HepG2 (cell line): ENCODE data around the gene SYS1. TPM values are rescaled to one million over a fixed set of nuclear protein-coding genes. Genes with fewer than 3 reads are reported as not detected.
A peak's percentile ranks its signal among the peaks of the same experiment; 100 is the strongest.

Experiments
- ATAC-seq: fragments of 200-7000 bp; cut with Tn5 transposase; 3 replicates; pipeline ENCODE4 v1.9.1; 2020; ENCODE audit warnings: mild to moderate bottlenecking, moderate library complexity
- BruUV-seq: library from RNA; stranded (reverse); fragments of 400-500 nt; replicated peaks from 2 replicates; lab custom pipeline; 2021; lab: Mats Ljungman, UMichigan
- CTCF ChIA-PET: fragments of 300-600 bp; formaldehyde crosslinking; extraction: SDS; loops from one replicate; lab custom pipeline; 2021; ENCODE audit warnings: low total read pairs, inconsistent platforms, low intra/inter-chr PET ratio; lab: Yijun Ruan, JAX
- POLR2A ChIA-PET: fragments of 350-600 bp; sonication (Branson Sonifier 250); formaldehyde crosslinking; loops from one replicate; lab custom pipeline; 2020; ENCODE audit warnings: antibody characterized with exemption, inconsistent platforms; lab: Yijun Ruan, JAX
- DNase-seq: peaks from one replicate; pipeline ENCODE4 v3.0.0-alpha.2; 2015; ENCODE audit warnings: low spot score
- FAIRE-seq: peaks from 3 replicates; lab custom pipeline; 2011; peaks lifted over from hg19 to GRCh38; lab: Jason Lieb, UNC
- H2AFZ ChIP-seq: one replicate; pipeline ENCODE4 v1.6.1; 2011; ENCODE audit warnings: low read length, inconsistent platforms
- H3K27ac ChIP-seq: fragments of 300-600 bp; 3 replicates; pipeline ENCODE4 v1.8.0; 2011; ENCODE audit warnings: mixed run types, mild to moderate bottlenecking, mixed read lengths, low read length, inconsistent platforms; ENCODE audit not compliant: insufficient read depth; ENCODE audit errors: extremely low read length
- H3K27me3 ChIP-seq, 2 experiments: fragments of 200-600 bp in 1 of 2; 2 replicates in 1 of 2; 3 replicates in 1 of 2; pipeline versions ENCODE4 v1.6.0 to v1.8.0; 2011; ENCODE audit warnings: low read length in 2 of 2, mild to moderate bottlenecking in 2 of 2, moderate library complexity in 2 of 2, inconsistent platforms in 1 of 2; ENCODE audit not compliant: insufficient read depth in 2 of 2, control insufficient read depth in 1 of 2
- H3K36me3 ChIP-seq, 2 experiments: fragments of 200-600 bp in 1 of 2; replicated peaks in 1 of 2; 2 replicates in 1 of 2; 3 replicates in 1 of 2; pipeline versions ENCODE4 v1.5.1 to v1.8.0; 2011; ENCODE audit warnings: low read length in 2 of 2, inconsistent platforms in 1 of 2; ENCODE audit not compliant: insufficient read depth in 2 of 2, control insufficient read depth in 1 of 2
- H3K4me1 ChIP-seq: 2 replicates; pipeline ENCODE4 v1.5.1; 2012; ENCODE audit warnings: low read length, inconsistent platforms; ENCODE audit not compliant: insufficient read depth
- H3K4me2 ChIP-seq: 2 replicates; pipeline ENCODE4 v1.6.0; 2011; ENCODE audit warnings: low read depth, low read length, inconsistent platforms
- H3K4me3 ChIP-seq, 3 experiments: fragments of 200-600 bp in 1 of 3; sonication (generic), shearing (Covaris generic) in 1 of 3; replicated peaks in 1 of 3; 2 replicates each; pipeline ENCODE4 v1.5.1; 2011 to 2016; ENCODE audit warnings: low read length in 3 of 3, inconsistent platforms in 2 of 3, low read depth in 2 of 3, mild to moderate bottlenecking in 2 of 3, control low read depth in 1 of 3, mixed read lengths in 1 of 3; ENCODE audit not compliant: insufficient read depth in 1 of 3
- H3K79me2 ChIP-seq: one replicate; pipeline ENCODE4 v1.6.1; 2011; ENCODE audit warnings: low read length, inconsistent platforms; ENCODE audit not compliant: insufficient read depth
- H3K9ac ChIP-seq: 2 replicates; pipeline ENCODE4 v1.6.0; 2011; ENCODE audit warnings: mild to moderate bottlenecking, low read depth, low read length, inconsistent platforms; ENCODE audit not compliant: insufficient read depth
- H3K9me3 ChIP-seq: 2 replicates; pipeline ENCODE4 v1.5.1; 2012; ENCODE audit warnings: mild to moderate bottlenecking, low read length
- H4K20me1 ChIP-seq: 2 replicates; pipeline ENCODE4 v1.6.0; 2011; ENCODE audit warnings: inconsistent platforms, mild to moderate bottlenecking, low read length, moderate library complexity; ENCODE audit not compliant: insufficient read depth
- BCLAF1 ChIP-seq: fragments of 450-650 bp; IDR thresholded peaks from 2 replicates; pipeline ENCODE4 v1.6.1; 2017; ENCODE audit warnings: mild to moderate bottlenecking
- CCDC6 ChIP-seq: sonication (generic); formaldehyde crosslinking; IDR thresholded peaks from 2 replicates; pipeline ENCODE4 v1.8.1; 2022; ENCODE audit warnings: mild to moderate bottlenecking, missing genetic modification reagents, moderate library complexity
- GPBP1L1 ChIP-seq: sonication (generic); formaldehyde crosslinking; IDR thresholded peaks from 2 replicates; pipeline ENCODE4 v1.5.0; 2020; ENCODE audit warnings: mild to moderate bottlenecking, missing genetic modification reagents
- HNF4A ChIP-seq: sonication (generic); formaldehyde crosslinking; IDR thresholded peaks from 2 replicates; pipeline ENCODE4 v1.4.0; 2020; ENCODE audit warnings: missing genetic modification reagents
- KDM5A ChIP-seq: fragments of 200-600 bp; sonication (generic); IDR thresholded peaks from 2 replicates; pipeline ENCODE4 v1.7.0; 2018; ENCODE audit warnings: antibody characterized with exemption, mild to moderate bottlenecking, low read length, borderline replicate concordance
- LCORL ChIP-seq, 2 experiments: fragments of 450-650 bp in 1 of 2; sonication (generic) in 1 of 2; formaldehyde crosslinking in 1 of 2; IDR thresholded peaks; 2 replicates each; pipeline versions ENCODE4 v1.5.0 to v1.6.1; 2017 to 2020; ENCODE audit warnings: antibody characterized with exemption in 1 of 2, missing genetic modification reagents in 1 of 2
- MAZ ChIP-seq, 2 experiments: sonication (generic) in 1 of 2; formaldehyde crosslinking in 1 of 2; IDR thresholded peaks; 2 replicates each; pipeline versions ENCODE4 v1.5.0 to v1.6.1; 2012 to 2020; ENCODE audit warnings: low read depth in 2 of 2, mild to moderate bottlenecking in 2 of 2, borderline replicate concordance in 1 of 2, improper control_type of control experiment in 1 of 2, low read length in 1 of 2, missing genetic modification reagents in 1 of 2, moderate library complexity in 1 of 2
- MYNN ChIP-seq: sonication (generic); formaldehyde crosslinking; IDR thresholded peaks from 2 replicates; pipeline ENCODE4 v1.4.0; 2020; ENCODE audit warnings: mild to moderate bottlenecking, low read depth, missing genetic modification reagents
- RAD21 ChIP-seq: fragments of 450-650 bp; formaldehyde crosslinking; IDR thresholded peaks from 2 replicates; pipeline ENCODE4 v1.5.0; 2020; ENCODE audit warnings: mild to moderate bottlenecking
- RBM39 ChIP-seq: fragments of 200-400 bp; formaldehyde crosslinking; IDR thresholded peaks from one replicate; pipeline ENCODE4 v1.6.1; 2018; ENCODE audit warnings: antibody characterized with exemption, mild to moderate bottlenecking, low read depth, low read length; ENCODE audit not compliant: poor library complexity, severe bottlenecking
- SP5 ChIP-seq: IDR thresholded peaks from 2 replicates; pipeline ENCODE4 v1.6.1; 2016; ENCODE audit warnings: low read depth, borderline replicate concordance
- TCF12 ChIP-seq, 2 experiments: fragments of 450-650 bp in 1 of 2; sonication (generic) in 1 of 2; formaldehyde crosslinking in 1 of 2; IDR thresholded peaks; 2 replicates each; pipeline versions ENCODE4 v1.6.1 to v1.8.0; 2017 to 2022; ENCODE audit warnings: antibody characterized with exemption in 1 of 2, mild to moderate bottlenecking in 1 of 2, missing genetic modification reagents in 1 of 2, moderate library complexity in 1 of 2
- ZNF263 ChIP-seq: sonication (generic); formaldehyde crosslinking; IDR thresholded peaks from 2 replicates; pipeline ENCODE4 v1.4.0; 2020; ENCODE audit warnings: missing genetic modification reagents
- ZNF569 ChIP-seq: sonication (generic); formaldehyde crosslinking; IDR thresholded peaks from 2 replicates; pipeline ENCODE4 v1.5.0; 2020; ENCODE audit warnings: mild to moderate bottlenecking, missing genetic modification reagents, moderate library complexity, borderline replicate concordance
- ZNF577 ChIP-seq: sonication (generic); formaldehyde crosslinking; IDR thresholded peaks from 2 replicates; pipeline ENCODE4 v1.4.0; 2020; ENCODE audit warnings: mild to moderate bottlenecking, low read depth, missing genetic modification reagents, borderline replicate concordance
- ZNF598 ChIP-seq: sonication (generic); formaldehyde crosslinking; IDR thresholded peaks from 2 replicates; pipeline ENCODE4 v1.5.1; 2020; ENCODE audit warnings: mild to moderate bottlenecking, missing genetic modification reagents, borderline replicate concordance
- WGBS: methylation state at CpG from one replicate; pipeline ENCODE4 v1.1.6; 2017; ENCODE audit warnings: low lambda C conversion rate; 5-methylcytosine and 5-hydroxymethylcytosine counted together
- in situ Hi-C: cut with HindIII; loops from 2 replicates; pipeline ENCODE4 v1.10.0; 2017; ENCODE audit warnings: low pct_unique_long_range_greater_than_20kb; ENCODE audit not compliant: extremely low pct_ligation_motif_present
- intact Hi-C: fragments of 100-400 bp; cut with micrococcal nuclease; formaldehyde crosslinking; loops from one replicate; pipeline ENCODE4 v1.10.0; 2022; ENCODE audit not compliant: unreplicated experiment
- polyA plus RNA-seq, 8 experiments: library from polyadenylated mRNA; depleted of rRNA in 3 of 8; stranded (reverse) in 7 of 8; unstranded in 1 of 8; fragments of >200 nt; fragmentation: Illumina TruSeq in 4 of 8; extraction: Trizol in 4 of 8; gene quantifications; 2 replicates each; pipeline versions ENCODE4 v1.2.1 to v1.2.3, GENCODE V29; 2011 to 2016; ENCODE audit warnings: low read depth in 4 of 8, missing spikeins in 1 of 8, mixed read lengths in 1 of 8; ENCODE audit not compliant: insufficient read depth in 1 of 8
- total RNA-seq, 5 experiments: library from RNA; depleted of rRNA; stranded (reverse); fragments of >200 nt; fragmentation: Illumina TruSeq; extraction: Trizol; gene quantifications; 2 replicates each; pipeline ENCODE4 v1.2.3, GENCODE V29; 2016; ENCODE audit warnings: low read depth in 1 of 5
- TF ChIP-seq, protein P1 (sequence below): sonication (generic); formaldehyde crosslinking; IDR thresholded peaks from 2 replicates; pipeline ENCODE4 v1.4.0; 2020; ENCODE audit warnings: missing genetic modification reagents

SYS1 gene
- total and polyA plus RNA-seq, 2 of the 13 experiments (the other 11 are each of a cell fraction or from before 2014, with no cell fraction given): 38.3 to 65.6 TPM

GRCh38 chr20:45361793-45362192 lies 1.2 kb upstream of the SYS1 start:
- Histone ChIP-seq H3K4me3 (no peak overlapping the region), H3K9me3 (no peaks in the 10 kb centered on the region), H3K9ac (no peak overlapping the region), H4K20me1 (peaks cover 5% of the 10 kb centered on the region; the same call in 1 of the 2 replicates), H3K4me2 (peak overlapping the region; percentile 94), H3K79me2 (peaks cover 13% of the 10 kb centered on the region), H3K4me1 (peaks cover 74% of the 10 kb centered on the region), H3K27me3 (no peaks in the 10 kb centered on the region; a peak in 2 of 5 replicates), H2AFZ (no peak overlapping the region), H3K36me3 (peaks cover 6 to 15% of the 10 kb centered on the region in 2 experiments; a peak in 4 of 5 replicates), H3K27ac (peak overlapping the region; percentile 5)
- ChIA-PET CTCF (interaction anchor here (1.1 to 2.8 kb wide), 4 partner anchors 12 to 75 kb away, joined by 3 to 22 read pairs (median 8); no protein-coding TSS in a partner anchor), POLR2A (interaction anchor here (0.9 to 29.5 kb wide), 7 partner anchors 11 to 74 kb away, joined by 3 to 1422 read pairs (median 8); partner anchors contain the start of genes PIGT and SDC4)
- in situ Hi-C loops (no loop called here), intact Hi-C loops (loop anchor here (5.0 kb wide), 2 partner anchors 56 to 411 kb away; partner anchors contain the start of gene PIGT)
- WGBS: 45% methylated on average over 6 of the region's 6 CpGs
- DNase-seq: peak; percentile 66
- peak; percentile 8 for FAIRE-seq
- no peak for ATAC-seq
- no TSS peak for BruUV-seq
- TF ChIP-seq SP5 (CRISPR knock-in tag) (no peak), ZNF598 (CRISPR knock-in tag) (no peak), ZNF263 (CRISPR knock-in tag) (no peak), KDM5A (no peak), RBM39 (no peak), CCDC6 (CRISPR knock-in tag) (0 out of 2 replicates have a peak, but pooled peaks have one; percentile 23), ZNF577 (CRISPR knock-in tag) (no peak), LCORL (IDR thresholded peaks at IDR 0.05) (no peak), LCORL (CRISPR knock-in tag; IDR thresholded peaks at IDR 0.05) (peak; percentile 48; the same call in 1 of the 2 replicates), GPBP1L1 (CRISPR knock-in tag) (no peak), HNF4A (CRISPR knock-in tag) (no peak), MYNN (CRISPR knock-in tag) (no peak), TCF12 (IDR thresholded peaks at IDR 0.05) (no peak), TCF12 (CRISPR knock-in tag; IDR thresholded peaks at IDR 0.05) (no peak), RAD21 (CRISPR knock-in tag) (no peak), BCLAF1 (no peak), MAZ (IDR thresholded peaks at IDR 0.05; ENCODE audit: borderline replicate concordance, low read depth, low read length) (no peak), MAZ (CRISPR knock-in tag; IDR thresholded peaks at IDR 0.05; ENCODE audit: low read depth) (no peak), ZNF569 (CRISPR knock-in tag) (no peak)
- TF ChIP-seq, protein P1, sequence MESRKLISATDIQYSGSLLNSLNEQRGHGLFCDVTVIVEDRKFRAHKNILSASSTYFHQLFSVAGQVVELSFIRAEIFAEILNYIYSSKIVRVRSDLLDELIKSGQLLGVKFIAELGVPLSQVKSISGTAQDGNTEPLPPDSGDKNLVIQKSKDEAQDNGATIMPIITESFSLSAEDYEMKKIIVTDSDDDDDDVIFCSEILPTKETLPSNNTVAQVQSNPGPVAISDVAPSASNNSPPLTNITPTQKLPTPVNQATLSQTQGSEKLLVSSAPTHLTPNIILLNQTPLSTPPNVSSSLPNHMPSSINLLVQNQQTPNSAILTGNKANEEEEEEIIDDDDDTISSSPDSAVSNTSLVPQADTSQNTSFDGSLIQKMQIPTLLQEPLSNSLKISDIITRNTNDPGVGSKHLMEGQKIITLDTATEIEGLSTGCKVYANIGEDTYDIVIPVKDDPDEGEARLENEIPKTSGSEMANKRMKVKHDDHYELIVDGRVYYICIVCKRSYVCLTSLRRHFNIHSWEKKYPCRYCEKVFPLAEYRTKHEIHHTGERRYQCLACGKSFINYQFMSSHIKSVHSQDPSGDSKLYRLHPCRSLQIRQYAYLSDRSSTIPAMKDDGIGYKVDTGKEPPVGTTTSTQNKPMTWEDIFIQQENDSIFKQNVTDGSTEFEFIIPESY (CRISPR knock-in tag): no peak
